B cell (primary cell): ENCODE data around the gene TSPAN5. TPM values are rescaled to one million over a fixed set of nuclear protein-coding genes. Genes with fewer than 3 reads are reported as not detected.

Source experiments
- ATAC-seq: fragments of 200-7000 bp; cut with Tn5 transposase; one replicate; pipeline ENCODE4 v1.10.0; 2021; ENCODE audit warnings: low read depth, mild to moderate bottlenecking, moderate number of reproducible peaks, moderate library complexity
- CTCF ChIA-PET: fragments of 350-600 bp; sonication (Branson Sonifier 250); formaldehyde crosslinking; loops from one replicate; lab custom pipeline; 2021; ENCODE audit warnings: antibody characterized with exemption, inconsistent platforms; lab: Charles Lee
- POLR2A ChIA-PET: fragments of 350-600 bp; sonication (Branson Sonifier 250); formaldehyde crosslinking; loops from one replicate; lab custom pipeline; 2021; ENCODE audit warnings: antibody characterized with exemption; lab: Charles Lee
- DNase-seq: peaks from one replicate; pipeline ENCODE4 v3.0.0; 2013
- H2AFZ ChIP-seq: 2 replicates; pipeline ENCODE4 v1.6.1; 2012; ENCODE audit warnings: mild to moderate bottlenecking, low read depth, low read length; ENCODE audit not compliant: insufficient read depth, poor library complexity, severe bottlenecking
- H3K27ac ChIP-seq, 2 donors: 1 replicate in 1 of 2; 2 replicates in 1 of 2; pipeline ENCODE4 v1.5.1; 2012 to 2013; ENCODE audit warnings: low read length in 2 of 2, mild to moderate bottlenecking in 2 of 2, moderate library complexity in 1 of 2
- H3K27me3 ChIP-seq, 4 experiments: fragments of 200-600 bp in 1 of 4; sonication (generic) in 1 of 4; replicated peaks in 1 of 4; 1 replicate in 2 of 4; 2 replicates in 2 of 4; pipeline versions ENCODE4 v1.6.1 to v1.7.0; 2013 to 2016; ENCODE audit warnings: low read length in 3 of 4, mild to moderate bottlenecking in 2 of 4, mixed read lengths in 1 of 4, moderate library complexity in 1 of 4; ENCODE audit not compliant: insufficient read depth in 4 of 4, control insufficient read depth in 3 of 4; ENCODE audit errors: control extremely low read depth in 1 of 4
- H3K36me3 ChIP-seq, 2 experiments: replicated peaks in 1 of 2; 1 replicate in 1 of 2; 2 replicates in 1 of 2; pipeline versions ENCODE4 v1.6.1 to v1.7.1; 2013; ENCODE audit warnings: low read length in 1 of 2; ENCODE audit not compliant: insufficient read depth in 2 of 2, control insufficient read depth in 1 of 2; ENCODE audit errors: control extremely low read depth in 1 of 2, extremely low read depth in 1 of 2
- H3K4me1 ChIP-seq, 2 donors: fragments of 200-600 bp in 1 of 2; sonication (generic) in 1 of 2; 1 replicate in 1 of 2; 2 replicates in 1 of 2; pipeline versions ENCODE4 v1.5.1 to v1.6.1; 2013 to 2017; ENCODE audit warnings: low read length in 2 of 2; ENCODE audit not compliant: control insufficient read depth in 2 of 2, insufficient read depth in 2 of 2
- H3K4me2 ChIP-seq: replicated peaks from 2 replicates; pipeline ENCODE3; 2012; ENCODE audit warnings: mild to moderate bottlenecking, low read depth, low read length; ENCODE audit not compliant: poor library complexity, severe bottlenecking
- H3K4me3 ChIP-seq, 5 experiments: fragments of 200-600 bp in 1 of 5; sonication (generic) in 1 of 5; 1 replicate in 3 of 5; 2 replicates in 2 of 5; pipeline versions ENCODE4 v1.5.1 to v1.7.0; 2011 to 2016; ENCODE audit warnings: low read length in 4 of 5, mild to moderate bottlenecking in 4 of 5, low read depth in 2 of 5, control low read depth in 1 of 5, moderate library complexity in 1 of 5; ENCODE audit not compliant: insufficient read depth in 1 of 5; ENCODE audit errors: control extremely low read depth in 1 of 5, extremely low read depth in 1 of 5
- H3K79me2 ChIP-seq: fragments of 200-600 bp; sonication (generic); one replicate; pipeline ENCODE4 v1.6.0; 2016; ENCODE audit warnings: low read length; ENCODE audit not compliant: control insufficient read depth, insufficient read depth
- H3K9ac ChIP-seq: fragments of 200-600 bp; sonication (generic); 2 replicates; pipeline ENCODE4 v1.6.1; 2017; ENCODE audit warnings: mild to moderate bottlenecking, low read length, moderate library complexity
- H3K9me3 ChIP-seq, 3 donors: one replicate each; pipeline versions ENCODE4 v1.6.1 to v1.7.1; 2013; ENCODE audit warnings: low read length in 2 of 3; ENCODE audit not compliant: control insufficient read depth in 2 of 3, insufficient read depth in 1 of 3; ENCODE audit errors: control extremely low read depth in 1 of 3
- H4K20me1 ChIP-seq: 2 replicates; pipeline ENCODE4 v1.6.0; 2012; ENCODE audit warnings: mild to moderate bottlenecking, low read length; ENCODE audit not compliant: insufficient read depth, control insufficient read depth, poor library complexity, severe bottlenecking
- H3K27ac Mint-ChIP-seq: one replicate; pipeline ENCODE4 v1.8.0; 2021; ENCODE audit warnings: mixed read lengths
- H3K27me3 Mint-ChIP-seq: one replicate; pipeline ENCODE4 v1.8.0; 2021; ENCODE audit warnings: mixed read lengths
- H3K4me1 Mint-ChIP-seq: one replicate; pipeline ENCODE4 v1.8.0; 2021; ENCODE audit warnings: mixed read lengths
- H3K4me3 Mint-ChIP-seq: one replicate; pipeline ENCODE4 v1.8.0; 2021; ENCODE audit warnings: mixed read lengths
- H3K9me3 Mint-ChIP-seq: one replicate; pipeline ENCODE4 v1.8.0; 2022; ENCODE audit warnings: mixed read lengths; ENCODE audit not compliant: insufficient read depth
- EZH2 ChIP-seq: IDR thresholded peaks from 2 replicates; pipeline ENCODE4 v1.6.1; 2012; ENCODE audit warnings: borderline replicate concordance, low read depth, mild to moderate bottlenecking, moderate library complexity, low read length; ENCODE audit not compliant: insufficient read depth, poor library complexity, severe bottlenecking
- WGBS: methylation state at CpG from one replicate; pipeline ENCODE4 v1.1.5; 2013; ENCODE audit warnings: missing lambda C conversion rate; ENCODE audit not compliant: insufficient coverage; 5-methylcytosine and 5-hydroxymethylcytosine counted together
- intact Hi-C: fragments of 100-400 bp; cut with micrococcal nuclease; formaldehyde crosslinking; loops from one replicate; pipeline ENCODE4 v1.10.0; 2022
- polyA plus RNA-seq: library from polyadenylated mRNA; depleted of rRNA; stranded (reverse); fragments of >200 nt; gene quantifications from 2 replicates; pipeline ENCODE4 v1.2.3, GENCODE V29; 2012
- total RNA-seq, 2 donors: library from RNA; stranded (reverse); fragments of 120-200 nt in 1 of 2; gene quantifications; 1 replicate in 1 of 2; 2 replicates in 1 of 2; pipeline versions ENCODE4 v1.2.3 to v1.2.4, GENCODE V29; 2013 to 2022
- TF ChIP-seq, protein P1 (sequence below): fragments of 200-600 bp; IDR thresholded peaks from one replicate; pipeline ENCODE4 v1.8.0; 2022; ENCODE audit warnings: antibody characterized with exemption, mild to moderate bottlenecking

Gene TSPAN5
- total and polyA plus RNA-seq, 2 donors (not counting 1 experiment from before 2014, with no cell fraction given) = 2.6 to 5.3 TPM

DNA sequence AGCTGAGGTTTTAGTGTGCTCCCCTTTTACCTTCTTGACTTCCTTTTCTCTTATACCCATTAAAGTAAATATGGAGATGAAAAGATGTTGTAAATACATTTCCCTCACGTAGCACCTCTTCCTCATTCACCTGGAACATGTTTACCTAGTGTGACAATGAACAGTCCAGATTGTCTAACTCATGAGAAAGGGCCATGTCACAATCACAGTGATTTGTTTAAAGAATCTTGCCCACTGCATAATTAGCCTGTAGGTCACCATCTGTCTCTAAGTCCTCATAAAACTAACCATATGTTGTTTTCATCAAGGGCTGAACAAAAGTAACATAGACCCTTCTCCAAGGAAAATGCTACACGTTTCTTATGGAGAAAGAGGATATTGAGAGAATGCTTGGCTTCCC, 85.7 kb downstream of the TSPAN5 start:
- ChIA-PET POLR2A (no interaction called here), CTCF (no interaction called here)
- Histone ChIP-seq H3K36me3 (peaks cover 0 to 1% of the 10 kb centered on the region in 2 experiments), H3K9ac (no peak overlapping the region), H3K9me3 (no peaks in the 10 kb centered on the region), H4K20me1 (no peaks in the 10 kb centered on the region), H3K4me1 (peaks cover under 1 to 2% of the 10 kb centered on the region in 2 donors), H3K4me2 (no peak overlapping the region), H3K27ac (no peak overlapping the region), H3K4me3 (no peak overlapping the region), H2AFZ (no peak overlapping the region), H3K27me3 (no peaks in the 10 kb centered on the region), H3K79me2 (no peaks in the 10 kb centered on the region)
- no peak for DNase-seq
- Mint-ChIP-seq H3K27ac (no peak overlapping the region), H3K9me3 (no peaks in the 10 kb centered on the region), H3K4me1 (peaks cover 5% of the 10 kb centered on the region), H3K4me3 (no peak overlapping the region), H3K27me3 (no peaks in the 10 kb centered on the region)
- TF ChIP-seq, protein P1, sequence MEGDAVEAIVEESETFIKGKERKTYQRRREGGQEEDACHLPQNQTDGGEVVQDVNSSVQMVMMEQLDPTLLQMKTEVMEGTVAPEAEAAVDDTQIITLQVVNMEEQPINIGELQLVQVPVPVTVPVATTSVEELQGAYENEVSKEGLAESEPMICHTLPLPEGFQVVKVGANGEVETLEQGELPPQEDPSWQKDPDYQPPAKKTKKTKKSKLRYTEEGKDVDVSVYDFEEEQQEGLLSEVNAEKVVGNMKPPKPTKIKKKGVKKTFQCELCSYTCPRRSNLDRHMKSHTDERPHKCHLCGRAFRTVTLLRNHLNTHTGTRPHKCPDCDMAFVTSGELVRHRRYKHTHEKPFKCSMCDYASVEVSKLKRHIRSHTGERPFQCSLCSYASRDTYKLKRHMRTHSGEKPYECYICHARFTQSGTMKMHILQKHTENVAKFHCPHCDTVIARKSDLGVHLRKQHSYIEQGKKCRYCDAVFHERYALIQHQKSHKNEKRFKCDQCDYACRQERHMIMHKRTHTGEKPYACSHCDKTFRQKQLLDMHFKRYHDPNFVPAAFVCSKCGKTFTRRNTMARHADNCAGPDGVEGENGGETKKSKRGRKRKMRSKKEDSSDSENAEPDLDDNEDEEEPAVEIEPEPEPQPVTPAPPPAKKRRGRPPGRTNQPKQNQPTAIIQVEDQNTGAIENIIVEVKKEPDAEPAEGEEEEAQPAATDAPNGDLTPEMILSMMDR = no peak
- TF ChIP-seq EZH2 = no peak
- intact Hi-C loops = no loop called here
- WGBS = no CpG with 5 or more reads among the region's 2 CpGs
- no peak for ATAC-seq

DNA sequence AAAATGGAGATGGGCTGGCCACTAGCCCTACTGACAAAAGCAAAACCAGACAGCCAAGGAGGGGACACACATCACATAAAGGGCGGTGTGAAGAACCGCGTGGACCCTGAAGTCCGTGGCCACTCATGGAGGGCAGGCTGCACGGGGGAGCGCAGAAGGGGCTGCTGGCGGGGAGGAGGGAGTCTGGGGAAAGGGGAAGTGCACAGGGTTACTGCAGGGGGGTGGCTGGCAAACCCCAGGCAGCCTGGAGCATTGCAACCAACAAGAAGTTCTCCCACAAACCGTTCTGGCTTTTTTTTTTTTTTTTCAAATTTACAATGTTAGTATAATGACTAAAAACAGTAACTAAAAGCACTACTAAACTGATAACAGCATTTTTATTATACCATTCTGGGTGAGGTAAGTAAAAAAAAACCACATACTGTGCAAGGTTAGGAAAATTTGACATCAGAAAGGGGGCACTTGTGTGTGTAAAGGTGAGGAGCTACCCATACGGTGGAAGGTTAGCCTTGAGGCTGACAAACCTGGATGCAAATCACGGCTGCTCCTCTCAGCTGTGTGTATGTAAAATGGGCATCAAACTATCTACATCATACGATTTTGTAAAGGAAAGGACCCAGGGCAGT, 87.1 kb downstream of the TSPAN5 start:
- H3K27ac Mint-ChIP-seq = no peak overlapping the region

More for the DNA sequence above, 87.1 kb downstream of the TSPAN5 start:
- no peak for ATAC-seq
- CTCF ChIA-PET = no interaction called here
- H3K4me1 ChIP-seq = no peaks in the 10 kb centered on the region
- no peaks in the 10 kb centered on the region for H4K20me1 ChIP-seq
- H3K79me2 ChIP-seq = no peaks in the 10 kb centered on the region
- H3K4me3 ChIP-seq = no peak overlapping the region
- H3K27ac ChIP-seq = no peak overlapping the region
- no peaks in the 10 kb centered on the region for H3K27me3 ChIP-seq
- no peak for DNase-seq
- 58% methylated on average over 6 of the region's 11 CpGs for WGBS
- H3K4me2 ChIP-seq = no peak overlapping the region
- no peak overlapping the region for H3K4me3 Mint-ChIP-seq
- intact Hi-C loops = no loop called here
- peaks cover 0 to 1% of the 10 kb centered on the region in 2 experiments for H3K36me3 ChIP-seq
- POLR2A ChIA-PET = no interaction called here
- no peaks in the 10 kb centered on the region for H3K9me3 Mint-ChIP-seq
- H3K4me1 Mint-ChIP-seq = peaks cover 6% of the 10 kb centered on the region
- no peak overlapping the region for H3K9ac ChIP-seq
- no peaks in the 10 kb centered on the region for H3K27me3 Mint-ChIP-seq
- H3K9me3 ChIP-seq = no peaks in the 10 kb centered on the region
- H2AFZ ChIP-seq = no peak overlapping the region
- TF ChIP-seq EZH2 = no peak
- TF ChIP-seq, protein P1 = no peak
